OCI-LY3 (cell line): ENCODE measurements around the gene CFAP69.

Experiments used
- H2AFZ ChIP-seq: fragments of 200-600, 300-600 bp; shearing (Covaris generic); 2 replicates; pipeline ENCODE4 v1.6.0; 2014; ENCODE audit warnings: antibody characterized with exemption, low read depth, low read length
- H3K27ac ChIP-seq: fragments of 200-600, 300-600 bp; sonication (generic); 2 replicates; pipeline ENCODE4 v1.5.1; 2014; ENCODE audit warnings: mild to moderate bottlenecking, low read length, moderate library complexity, mixed read lengths
- H3K27me3 ChIP-seq: fragments of 200-600, 300-600 bp; sonication (generic); 2 replicates; pipeline ENCODE4 v1.6.1; 2014; ENCODE audit warnings: low read depth, low read length, mixed read lengths
- H3K36me3 ChIP-seq: fragments of 200-600, 300-600 bp; sonication (generic); replicated peaks from 2 replicates; pipeline ENCODE3; 2014; ENCODE audit warnings: low read depth, low read length, mixed read lengths
- H3K4me1 ChIP-seq: fragments of 300-600, 200-600 bp; sonication (generic); 2 replicates; pipeline ENCODE4 v1.6.1; 2014; ENCODE audit warnings: low read length, mixed read lengths
- H3K4me2 ChIP-seq: fragments of 200-600, 300-600 bp; sonication (generic); 2 replicates; pipeline ENCODE4 v1.6.1; 2014; ENCODE audit warnings: low read length, mixed read lengths
- H3K4me3 ChIP-seq: fragments of 300-600, 200-600 bp; sonication (generic); 2 replicates; pipeline ENCODE4 v1.5.1; 2014; ENCODE audit warnings: antibody characterized with exemption, mild to moderate bottlenecking, low read length, moderate library complexity
- H3K79me2 ChIP-seq: fragments of 300-600, 200-600 bp; shearing (Covaris generic); 2 replicates; pipeline ENCODE4 v1.6.1; 2014; ENCODE audit warnings: mild to moderate bottlenecking, low read length, mixed read lengths
- H3K9ac ChIP-seq: fragments of 300-600, 200-600 bp; shearing (Covaris generic); 2 replicates; pipeline ENCODE4 v1.6.0; 2014; ENCODE audit warnings: mild to moderate bottlenecking, low read length, moderate library complexity
- H3K9me3 ChIP-seq: fragments of 200-600, 300-600 bp; shearing (Covaris generic); 2 replicates; pipeline ENCODE4 v1.6.1; 2014; ENCODE audit warnings: low read length, mixed read lengths; ENCODE audit not compliant: insufficient read depth
- H4K20me1 ChIP-seq: fragments of 200-600, 300-600 bp; sonication (generic); 2 replicates; pipeline ENCODE4 v1.6.1; 2016; ENCODE audit warnings: low read length, mixed read lengths; ENCODE audit not compliant: insufficient read depth
- CTCF ChIP-seq: fragments of 200-600, 300-600 bp; sonication (generic); IDR thresholded peaks from 2 replicates; pipeline ENCODE4 v1.5.1; 2014; ENCODE audit warnings: antibody characterized with exemption, low read length, low read depth
- EZH2phosphoT487 ChIP-seq: fragments of 200-600 bp; shearing (Covaris generic); IDR thresholded peaks from 2 replicates; pipeline ENCODE4 v1.6.1; 2018; ENCODE audit warnings: antibody characterized with exemption, mixed run types, low read depth

The CFAP69 gene

GRCh38 chr7:90225601-90226000 lies 19.4 kb upstream of the CFAP69 start:
- Histone ChIP-seq H3K27me3 (no peaks in the 10 kb centered on the region), H3K79me2 (no peaks in the 10 kb centered on the region), H2AFZ (no peak overlapping the region), H3K36me3 (no peaks in the 10 kb centered on the region), H3K4me3 (no peak overlapping the region), H3K27ac (no peak overlapping the region), H3K4me2 (no peak overlapping the region), H3K4me1 (peaks cover 6% of the 10 kb centered on the region), H4K20me1 (no peaks in the 10 kb centered on the region), H3K9ac (no peak overlapping the region), H3K9me3 (no peaks in the 10 kb centered on the region)
- no peak for TF ChIP-seq EZH2phosphoT487
- no peak for TF ChIP-seq CTCF

GRCh38 chr7:90227259-90227658 lies 17.7 kb upstream of the CFAP69 start:
- Histone ChIP-seq H3K9me3 (no peaks in the 10 kb centered on the region), H3K36me3 (no peaks in the 10 kb centered on the region), H3K27ac (no peak overlapping the region), H4K20me1 (no peaks in the 10 kb centered on the region), H3K4me3 (no peak overlapping the region), H3K4me1 (peaks cover 6% of the 10 kb centered on the region), H3K27me3 (no peaks in the 10 kb centered on the region), H3K79me2 (no peaks in the 10 kb centered on the region), H2AFZ (no peak overlapping the region), H3K9ac (no peak overlapping the region), H3K4me2 (no peak overlapping the region)
- TF ChIP-seq CTCF (no peak), EZH2phosphoT487 (no peak)

- no peak overlapping the region for H2AFZ ChIP-seq
- H3K79me2 ChIP-seq, result no peaks in the 10 kb centered on the region
- peaks cover 6% of the 10 kb centered on the region for H3K4me1 ChIP-seq
- H3K9ac ChIP-seq, result no peak overlapping the region
- H3K4me2 ChIP-seq, result no peak overlapping the region
- no peaks in the 10 kb centered on the region for H4K20me1 ChIP-seq
- no peak overlapping the region for H3K4me3 ChIP-seq
- no peak for TF ChIP-seq CTCF
- no peak for TF ChIP-seq EZH2phosphoT487
- no peaks in the 10 kb centered on the region for H3K27me3 ChIP-seq
- H3K9me3 ChIP-seq, result no peaks in the 10 kb centered on the region
- no peaks in the 10 kb centered on the region for H3K36me3 ChIP-seq
- H3K27ac ChIP-seq, result no peak overlapping the region
Measured at GRCh38 chr7:90229682-90230081, 15.3 kb upstream of the CFAP69 start.

GRCh38 chr7:90230834-90231233 lies 14.1 kb upstream of the CFAP69 start:
- H3K4me2 ChIP-seq, result no peak overlapping the region
- H3K4me1 ChIP-seq, result peaks cover 6% of the 10 kb centered on the region
- no peaks in the 10 kb centered on the region for H3K9me3 ChIP-seq
- H3K9ac ChIP-seq, result no peak overlapping the region
- H2AFZ ChIP-seq, result no peak overlapping the region
- no peaks in the 10 kb centered on the region for H4K20me1 ChIP-seq
- no peaks in the 10 kb centered on the region for H3K27me3 ChIP-seq
- TF ChIP-seq CTCF (no peak), EZH2phosphoT487 (no peak)
- H3K36me3 ChIP-seq, result no peaks in the 10 kb centered on the region
- no peak overlapping the region for H3K4me3 ChIP-seq
- H3K27ac ChIP-seq, result no peak overlapping the region
- H3K79me2 ChIP-seq, result no peaks in the 10 kb centered on the region
